RWPE1 (cell line): ENCODE data around the gene CLOCK.

Source experiments
- CTCF ChIA-PET: fragments of 350-600 bp; sonication (Branson Sonifier 250); formaldehyde crosslinking; extraction: SDS; loops from one replicate; lab custom pipeline; 2021; lab: Yijun Ruan, JAX
- POLR2A ChIA-PET: fragments of 400-600 bp; formaldehyde crosslinking; extraction: SDS; loops from one replicate; lab custom pipeline; 2020; ENCODE audit warnings: antibody characterized with exemption; ENCODE audit not compliant: low non-redundant PET; lab: Yijun Ruan, JAX
- DNase-seq: peaks from one replicate; pipeline ENCODE4 v3.0.0; 2012; ENCODE audit warnings: low spot score
- H3K27ac ChIP-seq: fragments of 450-650 bp; 2 replicates; pipeline ENCODE4 v1.5.1; 2017
- TF ChIP-seq, protein P1 (sequence below): fragments of 450-650 bp; conservative IDR thresholded peaks from 2 replicates; pipeline ENCODE4 v1.5.1; 2017; ENCODE audit warnings: low read depth, mild to moderate bottlenecking

The CLOCK gene

DNA sequence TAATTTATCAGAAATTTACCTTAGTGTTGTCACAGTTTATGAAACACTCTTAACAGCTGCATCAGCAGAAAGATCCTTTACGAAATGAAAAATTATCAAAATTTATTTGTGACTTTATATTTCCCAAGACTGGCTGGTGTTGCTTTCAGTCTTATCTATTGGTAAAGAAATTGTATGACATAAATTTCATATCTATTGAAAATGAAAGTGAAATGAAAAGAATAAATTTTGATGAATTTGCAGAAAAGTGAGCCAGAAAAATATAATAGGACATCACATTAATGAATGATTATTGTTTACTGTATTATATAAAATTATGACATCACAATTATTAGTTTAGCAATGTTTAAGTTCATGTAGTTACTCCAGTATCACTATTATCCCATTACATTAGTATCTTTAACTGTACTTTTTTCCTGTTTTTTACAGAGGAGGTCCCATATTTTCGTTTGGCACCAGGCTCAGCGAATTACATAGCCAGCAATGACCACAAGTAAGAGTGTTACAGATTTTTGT, 164.2 kb downstream of the CLOCK start:
- no peak for DNase-seq
- TF ChIP-seq, protein P1, sequence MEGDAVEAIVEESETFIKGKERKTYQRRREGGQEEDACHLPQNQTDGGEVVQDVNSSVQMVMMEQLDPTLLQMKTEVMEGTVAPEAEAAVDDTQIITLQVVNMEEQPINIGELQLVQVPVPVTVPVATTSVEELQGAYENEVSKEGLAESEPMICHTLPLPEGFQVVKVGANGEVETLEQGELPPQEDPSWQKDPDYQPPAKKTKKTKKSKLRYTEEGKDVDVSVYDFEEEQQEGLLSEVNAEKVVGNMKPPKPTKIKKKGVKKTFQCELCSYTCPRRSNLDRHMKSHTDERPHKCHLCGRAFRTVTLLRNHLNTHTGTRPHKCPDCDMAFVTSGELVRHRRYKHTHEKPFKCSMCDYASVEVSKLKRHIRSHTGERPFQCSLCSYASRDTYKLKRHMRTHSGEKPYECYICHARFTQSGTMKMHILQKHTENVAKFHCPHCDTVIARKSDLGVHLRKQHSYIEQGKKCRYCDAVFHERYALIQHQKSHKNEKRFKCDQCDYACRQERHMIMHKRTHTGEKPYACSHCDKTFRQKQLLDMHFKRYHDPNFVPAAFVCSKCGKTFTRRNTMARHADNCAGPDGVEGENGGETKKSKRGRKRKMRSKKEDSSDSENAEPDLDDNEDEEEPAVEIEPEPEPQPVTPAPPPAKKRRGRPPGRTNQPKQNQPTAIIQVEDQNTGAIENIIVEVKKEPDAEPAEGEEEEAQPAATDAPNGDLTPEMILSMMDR, result no peak
- CTCF ChIA-PET, result no interaction called here
- POLR2A ChIA-PET, result no interaction called here
- no peak overlapping the region for H3K27ac ChIP-seq

DNA sequence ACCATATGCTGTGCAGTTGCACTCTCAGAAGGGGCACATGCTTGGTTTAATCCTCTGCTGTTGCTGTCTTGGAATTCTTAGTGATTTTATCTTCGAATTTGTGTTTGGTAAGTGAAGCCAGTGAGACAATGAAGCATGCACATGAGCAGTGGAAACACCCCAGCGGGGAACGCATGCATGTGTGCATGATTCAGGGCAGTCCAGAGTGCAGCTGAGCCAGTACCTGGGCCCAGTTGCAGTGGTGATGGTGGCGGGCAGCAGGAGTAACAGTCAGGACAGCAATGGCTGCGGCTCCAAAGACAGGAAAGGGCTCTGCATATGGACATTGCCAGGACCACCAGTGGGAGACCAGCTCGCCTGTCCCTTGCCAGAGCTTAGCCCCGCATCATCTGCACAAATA, 165.2 kb downstream of the CLOCK start:
- no peak for DNase-seq
- CTCF ChIA-PET, result no interaction called here
- POLR2A ChIA-PET, result no interaction called here

DNA sequence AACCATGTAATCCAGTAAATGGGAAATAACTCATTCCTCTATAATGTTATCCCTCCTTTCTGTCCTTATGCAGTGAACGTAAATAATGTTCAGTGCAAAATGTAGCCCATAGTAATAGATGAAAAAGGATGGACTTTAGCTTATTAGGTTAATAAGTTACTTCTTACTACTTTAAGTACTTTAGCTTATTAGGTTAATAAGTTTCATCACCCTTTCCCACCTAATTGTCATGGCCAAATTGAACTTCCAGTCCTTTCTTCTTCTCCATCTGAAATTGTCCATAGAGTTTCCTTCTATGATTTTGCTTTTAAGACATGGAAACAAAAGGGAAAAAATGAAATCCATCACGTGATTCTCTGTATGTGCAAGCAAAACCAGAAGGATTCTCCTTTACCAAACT, 166.1 kb downstream of the CLOCK start:
- CTCF ChIA-PET, result no interaction called here
- POLR2A ChIA-PET, result no interaction called here
- no peak for DNase-seq
- no peak overlapping the region for H3K27ac ChIP-seq
- TF ChIP-seq, protein P1, result no peak

More for the DNA sequence above, 165.2 kb downstream of the CLOCK start:
- TF ChIP-seq, protein P1, result no peak
- H3K27ac ChIP-seq, result no peak overlapping the region

DNA sequence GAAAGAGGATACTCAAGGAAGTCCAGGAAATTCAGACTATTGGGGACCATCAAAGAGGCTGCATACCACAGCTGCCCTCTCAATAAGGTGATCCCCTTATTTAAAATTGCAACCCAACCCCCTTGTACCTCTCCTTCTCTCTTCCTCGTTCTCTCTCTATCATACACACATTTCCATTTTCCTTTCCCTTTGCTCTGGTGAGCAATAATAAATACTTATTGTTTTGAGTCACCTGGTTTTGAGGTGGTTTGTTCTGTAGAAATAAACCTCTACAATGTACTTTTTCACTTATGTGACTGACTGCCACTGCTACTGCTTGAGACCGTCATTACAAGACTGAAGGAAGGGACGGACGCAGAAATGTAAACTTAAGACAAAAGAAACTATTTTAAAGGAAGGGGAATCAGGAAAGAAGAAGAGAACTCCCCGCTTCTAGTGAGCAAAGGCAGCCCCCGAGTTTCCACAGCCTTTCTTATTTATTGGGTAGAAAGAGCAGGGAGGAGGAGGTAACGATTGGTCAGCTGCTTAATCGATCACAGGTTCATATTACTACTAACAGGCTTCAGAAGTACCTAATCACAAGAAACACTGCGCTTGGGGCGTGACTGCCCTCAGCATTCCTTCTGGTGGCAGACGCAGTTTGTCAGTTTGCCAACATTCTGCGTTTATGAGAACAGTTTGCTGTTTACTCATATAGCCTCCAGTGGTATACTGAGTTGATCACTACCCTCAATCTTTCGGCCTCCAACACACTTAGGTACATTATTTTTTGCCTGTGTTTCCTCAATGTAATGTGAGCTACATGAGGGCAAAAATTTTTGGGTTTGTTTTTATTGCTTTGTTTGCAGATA, 167.9 kb downstream of the CLOCK start:
- POLR2A ChIA-PET, result no interaction called here
- TF ChIP-seq, protein P1, result no peak
- CTCF ChIA-PET, result interaction anchor here (0.6 to 1.0 kb wide), 2 partner anchors 32 to 1116 kb away, joined by 3 read pairs; partner anchors contain the start of gene SRD5A3
- DNase-seq, result no peak
- H3K27ac ChIP-seq, result no peak overlapping the region
